MM.1S (cell line): ENCODE results near the gene PYGB.

Source experiments
- CTCF ChIP-seq: fragments of 300-600 bp; sonication (generic); IDR thresholded peaks from 2 replicates; pipeline ENCODE4 v1.5.1; 2016; ENCODE audit warnings: antibody characterized with exemption, low read length, mixed read lengths
- EZH2 ChIP-seq: fragments of 300-600 bp; sonication (generic); optimal IDR thresholded peaks from 2 replicates; pipeline ENCODE3; 2017; ENCODE audit warnings: low read depth, mild to moderate bottlenecking, antibody characterized with exemption, low read length, mixed read lengths

GRCh38 chr20:25225642-25226432, 22.0 kb upstream of the PYGB start:
- TF ChIP-seq CTCF (no peak), EZH2 (no peak)
